WTC11 (cell line): ENCODE results near the gene SORD.

ENCODE experiments used
- CTCF ChIP-seq: fragments of 200-600 bp; IDR thresholded peaks from 2 replicates; pipeline ENCODE4 v1.8.0; 2022; ENCODE audit warnings: antibody characterized with exemption
- MLX ChIP-seq: sonication (generic); formaldehyde crosslinking; IDR thresholded peaks from 2 replicates; pipeline ENCODE4 v1.8.1; 2023; ENCODE audit warnings: mild to moderate bottlenecking, missing genetic modification reagents, moderate library complexity

GRCh38 chr15:45022871-45023658 is at the start of gene SORD:
- TF ChIP-seq CTCF: no peak
- TF ChIP-seq MLX (CRISPR knock-in tag): no peak
